Activated CD8-positive, alpha-beta memory T cell treated with anti-CD3 and anti-CD28 coated beads, Interleukin-2, amount 50 U/mL, for 24 hours (primary cell): ENCODE data around the gene GLP1R.
A peak's percentile ranks its signal among the peaks of the same experiment; 100 is the strongest.

Source experiments
- DNase-seq: peaks from one replicate; pipeline ENCODE4 v3.0.0-alpha.2; 2020; ENCODE audit errors: extremely low read depth

The GLP1R gene

DNA sequence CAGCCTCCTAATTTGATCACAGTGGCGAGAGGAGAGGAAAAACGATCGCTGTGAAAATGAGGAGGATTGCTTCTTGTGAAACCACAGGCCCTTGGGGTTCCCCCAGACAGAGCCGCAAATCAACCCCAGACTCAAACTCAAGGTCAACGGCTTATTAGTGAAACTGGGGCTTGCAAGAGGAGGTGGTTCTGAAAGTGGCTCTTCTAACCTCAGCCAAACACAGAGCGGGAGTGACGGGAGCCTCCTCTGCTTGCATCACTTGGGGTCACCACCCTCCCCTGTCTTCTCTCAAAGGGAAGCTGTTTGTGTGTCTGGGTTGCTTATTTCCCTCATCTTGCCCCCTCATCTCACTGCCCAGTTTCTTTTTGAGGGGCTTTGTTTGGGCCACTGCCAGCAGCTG is 37.7 kb downstream of the GLP1R start:
- DNase-seq: no peak

DNA sequence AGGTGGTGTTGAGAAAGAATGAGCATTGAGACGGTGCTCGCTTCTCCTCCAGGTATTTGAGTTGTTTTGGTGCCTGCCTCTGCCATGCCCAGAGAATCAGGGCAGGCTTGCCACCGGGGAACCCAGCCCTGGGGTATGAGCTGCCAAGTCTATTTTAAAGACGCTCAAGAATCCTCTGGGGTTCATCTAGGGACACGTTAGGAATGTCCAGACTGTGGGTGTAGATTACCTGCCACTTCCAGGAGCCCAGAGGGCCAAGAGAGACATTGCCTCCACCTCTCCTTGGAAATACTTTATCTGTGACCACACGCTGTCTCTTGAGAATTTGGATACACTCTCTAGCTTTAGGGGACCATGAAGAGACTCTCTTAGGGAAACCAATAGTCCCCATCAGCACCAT is 38.1 kb downstream of the GLP1R start:
- no peak for DNase-seq

DNA sequence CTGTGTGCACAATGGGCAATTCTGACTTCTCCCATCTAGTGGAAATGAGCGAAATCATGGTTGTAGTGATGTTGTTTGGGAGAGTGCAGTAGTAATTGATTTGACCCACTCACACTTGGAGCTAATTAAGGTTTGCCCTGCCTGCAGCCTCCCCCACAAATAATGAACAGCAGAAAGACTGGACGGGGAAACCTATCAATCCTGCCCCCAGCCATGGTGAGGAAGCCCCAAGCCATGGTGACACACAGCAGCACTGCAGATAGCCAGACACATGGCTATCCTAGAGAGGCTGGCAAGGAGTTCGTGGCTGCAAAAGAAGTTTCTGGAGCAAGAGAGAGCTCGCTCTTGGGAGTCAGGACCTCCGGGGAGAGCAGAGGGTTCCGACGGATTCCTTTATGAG is 38.6 kb downstream of the GLP1R start:
- no peak for DNase-seq

DNA sequence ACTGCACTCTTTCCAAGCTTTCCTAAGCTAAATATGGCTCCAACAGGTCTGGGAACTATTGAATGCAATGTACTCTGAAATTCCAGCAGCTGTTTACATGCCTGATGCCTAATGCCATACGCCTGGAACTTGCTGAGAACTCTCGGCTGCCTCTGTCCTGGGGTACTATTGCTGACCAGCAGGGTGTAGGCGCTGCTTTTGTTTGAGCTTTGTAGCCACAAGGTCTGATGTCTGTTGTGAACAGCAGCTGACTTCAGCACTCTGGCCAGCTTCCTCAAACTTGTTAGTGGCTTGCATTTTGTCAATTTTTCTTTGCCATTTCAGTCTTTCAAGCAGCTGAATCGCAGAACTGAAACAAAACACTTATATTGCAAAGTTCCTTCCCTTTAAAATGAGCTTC is 39.8 kb downstream of the GLP1R start:
- DNase-seq: no peak

DNA sequence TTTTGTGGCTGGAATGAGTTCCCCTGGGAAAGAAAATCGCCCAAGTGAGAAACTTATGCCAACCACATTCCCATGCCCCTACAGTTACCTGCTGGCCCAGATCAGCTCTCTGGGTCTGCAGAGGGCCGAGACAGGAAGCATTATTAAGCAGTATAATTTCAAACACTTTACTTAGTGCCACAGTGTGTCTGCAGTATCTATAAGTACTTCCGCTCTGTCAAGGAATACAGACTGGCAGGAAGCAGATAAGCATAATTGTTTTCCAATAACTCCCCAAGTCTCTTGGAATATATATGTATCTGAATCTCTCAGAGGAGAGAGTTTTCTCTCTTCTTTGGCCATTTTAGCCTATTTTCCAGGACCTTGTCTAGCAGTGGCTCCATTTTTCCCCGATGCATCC is 41.5 kb downstream of the GLP1R start:
- DNase-seq: no peak

DNA sequence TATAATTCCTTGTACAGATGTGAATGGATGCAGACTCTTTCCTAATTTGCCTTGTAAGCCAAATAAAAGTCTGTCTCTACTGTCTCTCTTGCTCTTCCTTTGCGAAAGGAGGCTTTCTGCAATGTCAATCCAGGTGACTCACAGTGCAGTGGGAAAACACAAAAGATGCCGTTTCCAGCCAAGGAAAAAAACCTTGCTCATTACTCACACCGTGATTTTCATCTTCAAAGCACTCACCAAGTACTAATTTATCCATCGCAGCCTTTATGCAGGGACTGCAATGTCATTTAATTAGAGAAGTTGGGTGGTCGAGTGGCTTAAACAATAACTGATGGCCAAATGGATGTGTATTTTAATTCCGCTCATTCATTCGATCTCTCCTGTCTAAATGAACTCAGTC is 42.6 kb downstream of the GLP1R start:
- DNase-seq: no peak

DNA sequence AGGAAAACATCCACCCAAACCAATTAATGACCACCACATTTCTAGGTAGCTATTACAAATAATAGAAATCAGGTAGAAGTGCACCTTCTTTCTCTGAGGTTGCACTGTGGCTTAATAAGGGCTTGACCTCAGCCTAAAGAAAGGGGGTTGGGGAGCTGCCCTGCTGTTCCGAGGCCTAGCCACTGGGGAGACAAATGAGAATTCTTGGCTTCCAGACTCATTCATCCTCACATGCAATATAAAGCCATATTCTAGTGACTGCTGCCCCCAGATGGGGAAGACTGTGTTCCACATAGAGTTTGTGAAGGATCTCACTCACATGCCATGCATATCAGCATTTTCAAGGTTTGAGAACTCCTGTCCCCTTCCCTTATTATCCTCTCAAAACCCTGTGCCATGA is 43.5 kb downstream of the GLP1R start:
- DNase-seq: no peak

DNA sequence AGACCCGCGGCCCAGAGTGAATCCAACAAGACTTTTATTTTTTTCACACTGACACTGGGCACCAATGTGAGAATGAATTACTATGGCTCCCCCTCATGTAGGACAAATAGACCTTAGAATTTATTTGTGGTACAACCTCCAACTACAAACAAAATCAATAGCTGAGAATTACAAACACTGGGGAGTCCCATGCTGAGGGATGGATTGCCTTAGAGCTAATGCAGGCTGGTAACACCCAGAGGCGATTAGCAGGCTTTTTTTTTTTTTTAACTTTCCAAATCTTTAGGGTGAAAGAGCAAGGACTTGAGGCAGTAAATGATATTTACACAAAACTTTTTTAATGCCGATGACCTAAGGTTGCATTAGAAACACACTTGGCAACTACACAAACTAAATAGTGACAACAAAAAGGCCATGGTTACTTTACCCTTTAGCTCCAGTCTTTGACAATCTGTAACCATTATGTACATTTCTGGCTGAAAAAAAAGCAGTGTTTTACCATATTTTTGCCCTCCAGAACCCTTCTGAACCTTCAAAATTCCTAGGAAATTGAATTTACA is 44.6 kb downstream of the GLP1R start:
- no peak for DNase-seq

DNA sequence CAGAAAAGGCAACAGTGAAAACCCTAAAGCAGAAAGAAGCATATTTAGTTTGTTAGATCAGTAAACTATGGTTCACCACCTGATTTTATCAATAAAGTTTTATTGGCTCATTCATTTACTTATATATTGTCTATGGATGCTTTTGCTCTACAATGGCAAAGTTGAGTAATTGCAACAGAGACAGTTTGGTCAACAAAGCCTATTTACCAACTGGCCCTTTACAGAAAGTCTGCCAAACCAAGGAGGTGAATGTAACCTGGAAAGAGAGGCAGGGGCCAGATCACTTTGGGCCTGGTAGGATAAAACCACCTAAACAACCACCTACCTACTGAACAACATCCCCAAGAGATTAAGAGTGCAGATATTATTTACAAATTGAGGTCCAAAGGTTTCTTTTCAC is 47.0 kb downstream of the GLP1R start:
- no peak for DNase-seq

DNA sequence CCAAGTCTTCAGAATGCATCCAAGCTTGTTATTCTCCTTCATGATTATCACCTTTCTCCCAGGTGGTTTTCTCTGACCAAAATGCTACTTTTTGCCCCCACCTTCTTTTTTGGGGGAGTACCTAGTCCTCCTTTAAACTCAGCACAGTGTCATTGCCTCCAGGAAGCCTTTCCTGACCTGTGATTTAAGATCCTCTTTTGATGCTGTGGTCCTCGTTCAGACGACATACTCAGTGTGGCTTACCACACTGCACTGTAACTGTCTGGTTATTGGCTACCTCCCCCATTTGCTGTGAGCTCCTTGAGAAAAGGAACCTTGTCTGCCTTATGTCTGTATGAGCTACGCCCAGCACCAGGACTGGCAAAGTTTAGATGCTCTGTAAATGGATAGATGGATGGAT is 51.8 kb downstream of the GLP1R start:
- DNase-seq: no peak

DNA sequence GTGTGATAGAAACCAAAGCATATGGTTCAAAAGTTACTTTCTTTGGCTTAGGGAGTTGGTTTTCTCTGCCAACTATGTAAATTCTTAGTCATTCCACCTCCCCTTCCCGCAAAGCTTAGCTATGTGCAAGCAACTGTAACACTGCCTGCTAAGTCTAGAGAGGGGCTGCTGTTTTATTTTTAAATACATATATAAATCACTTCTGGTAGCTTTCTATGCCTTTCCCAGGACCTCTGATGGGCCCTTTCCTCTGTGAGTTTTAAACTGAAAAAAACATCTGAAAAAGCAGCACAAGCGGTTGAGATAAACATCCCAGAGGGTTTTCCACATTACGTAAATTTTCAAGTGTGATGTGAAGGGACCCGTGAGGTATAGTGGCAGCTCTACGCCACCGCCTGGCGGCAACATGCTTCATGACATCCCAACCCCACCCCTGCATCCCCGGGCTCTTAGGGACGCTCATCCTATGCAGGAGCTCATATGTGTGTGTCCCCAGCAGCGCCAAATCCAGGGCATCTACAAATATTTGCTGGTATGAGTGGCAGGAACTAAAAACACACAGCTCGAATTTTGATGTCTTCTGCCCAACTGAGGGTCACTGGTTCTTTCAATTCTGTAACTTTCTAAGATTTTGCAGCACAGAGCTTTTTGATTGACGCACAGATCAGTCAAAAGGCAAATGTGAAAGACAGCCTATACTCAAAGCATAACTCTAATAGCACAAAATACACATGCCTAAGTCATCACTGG is 53.7 kb downstream of the GLP1R start:
- no peak for DNase-seq

DNA sequence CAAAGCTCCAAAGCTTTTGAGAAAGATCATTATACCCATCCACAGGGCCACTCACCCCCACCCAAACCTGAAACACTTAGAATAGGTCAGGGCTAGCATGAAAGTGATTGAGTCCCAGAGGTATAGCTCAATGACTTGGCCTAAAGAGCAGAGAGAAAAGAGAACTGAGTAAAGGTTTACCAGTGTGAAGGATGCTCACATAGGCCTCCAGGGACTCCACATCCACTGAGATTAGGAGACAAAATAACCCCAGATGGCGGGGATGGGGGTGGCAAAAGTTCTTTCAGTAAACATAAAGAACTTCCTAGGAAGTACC is 54.2 kb downstream of the GLP1R start:
- no peak for DNase-seq

DNA sequence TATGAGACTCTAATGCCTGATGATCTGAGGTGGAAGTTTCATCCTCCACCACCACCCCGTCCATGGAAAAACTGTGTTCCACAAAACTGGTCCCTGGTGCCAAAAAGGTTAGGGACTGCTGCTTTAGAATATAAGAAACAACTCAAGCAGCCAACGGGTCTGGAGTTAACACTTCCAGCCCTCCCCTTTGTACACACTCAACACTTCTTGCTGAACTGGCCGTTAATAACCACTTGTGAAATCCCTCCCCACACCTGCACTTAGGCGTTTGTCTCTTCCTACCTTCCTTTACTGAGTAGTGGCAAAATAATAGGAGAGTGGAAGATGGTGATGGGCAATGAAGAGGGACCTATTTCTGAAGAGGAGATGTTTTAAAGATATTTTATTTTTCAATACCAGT is 55.9 kb downstream of the GLP1R start:
- no peak for DNase-seq

DNA sequence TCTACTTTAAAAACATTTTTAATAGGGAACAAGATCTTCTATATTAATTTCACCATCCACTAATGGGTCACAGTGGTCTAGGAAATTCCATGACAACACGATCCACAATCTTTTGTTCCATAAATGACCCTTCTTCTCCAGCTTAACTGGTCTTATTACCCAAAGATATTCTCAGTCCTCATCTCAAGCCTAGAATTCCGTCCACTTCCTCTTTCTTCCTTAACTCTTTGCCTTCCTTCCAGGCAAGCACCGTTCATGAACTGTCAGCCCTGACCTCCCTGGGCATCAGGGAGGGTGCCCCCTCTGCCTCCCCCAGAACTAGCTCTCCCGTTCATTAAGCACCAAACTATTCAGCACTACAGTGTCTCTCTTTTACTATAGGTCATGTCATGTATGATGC is 58.5 kb downstream of the GLP1R start:
- no peak for DNase-seq

DNA sequence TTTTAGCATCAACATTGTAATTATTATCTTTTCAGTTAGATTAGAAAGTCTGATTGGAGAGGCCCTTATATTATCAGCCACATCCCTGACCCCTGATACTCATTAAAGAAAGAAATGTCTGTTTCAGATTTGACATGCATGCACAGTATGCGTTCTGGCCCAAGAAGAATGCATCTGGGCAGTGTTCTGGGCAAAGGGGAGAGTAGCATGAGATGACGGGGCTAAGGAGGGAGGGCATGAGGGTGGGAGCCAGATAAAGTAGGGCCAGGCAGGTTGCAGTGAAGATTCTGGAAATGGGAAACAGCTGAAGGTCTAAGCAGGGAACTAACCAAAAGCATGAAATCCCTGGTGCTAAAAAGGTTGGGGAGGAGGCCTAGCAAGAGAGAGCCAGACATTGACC is 59.1 kb downstream of the GLP1R start:
- no peak for DNase-seq

DNA sequence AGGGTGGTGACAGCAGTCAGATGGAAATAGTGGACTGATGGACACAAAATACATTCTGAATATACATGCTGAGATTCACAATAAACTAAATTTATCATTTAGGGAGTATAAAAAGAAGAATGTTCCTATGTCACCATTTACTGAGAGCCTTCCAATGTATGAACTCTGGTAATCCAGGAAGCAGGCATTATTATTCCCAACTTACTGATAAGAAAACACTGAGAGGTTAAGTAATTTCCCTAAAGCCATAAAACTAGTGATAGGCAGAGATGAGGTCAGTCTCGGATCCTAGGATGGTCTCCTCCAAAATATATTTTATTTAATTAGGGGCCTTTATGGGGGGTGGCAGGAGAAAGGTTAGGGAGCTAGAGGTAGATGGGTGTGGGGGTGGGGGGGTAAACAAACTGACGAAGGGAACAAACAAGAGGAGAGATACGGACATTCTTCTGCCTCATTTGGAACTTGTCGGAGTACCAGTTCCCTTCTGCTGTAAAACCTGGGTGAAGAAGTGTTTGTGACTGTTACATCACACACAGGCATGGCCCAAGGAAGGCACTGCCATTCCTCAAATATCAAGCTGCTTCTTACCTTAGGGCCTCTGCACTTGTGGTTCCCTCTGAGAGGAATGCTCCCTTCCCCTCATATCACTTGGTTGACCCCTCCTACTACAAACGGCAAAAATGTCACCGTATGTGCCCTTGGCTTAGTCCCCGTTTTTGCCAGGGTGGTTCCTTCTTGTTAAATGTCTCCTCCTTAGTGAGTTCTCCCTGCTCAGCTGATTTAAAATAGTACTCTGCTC is 59.7 kb downstream of the GLP1R start:
- DNase-seq: no peak

DNA sequence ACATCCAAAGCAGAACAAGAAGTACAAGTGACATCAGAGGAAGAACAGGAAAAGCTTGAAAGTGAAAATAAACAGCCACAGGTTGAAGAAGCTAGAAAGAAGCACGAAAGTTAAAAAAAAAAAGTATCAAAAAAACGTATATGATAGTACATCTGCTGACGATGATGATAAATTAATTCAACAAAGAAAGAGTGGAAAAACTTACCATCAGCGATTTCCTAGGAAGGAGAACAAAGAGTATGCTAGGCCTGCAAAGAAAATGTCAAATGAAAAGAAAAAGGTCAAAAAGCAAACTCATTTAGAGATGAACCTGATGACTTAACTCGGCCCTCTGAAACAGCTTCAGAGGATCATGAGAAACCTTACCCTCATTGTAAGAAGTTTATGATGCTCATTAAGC is 62.7 kb downstream of the GLP1R start:
- DNase-seq: no peak

DNA sequence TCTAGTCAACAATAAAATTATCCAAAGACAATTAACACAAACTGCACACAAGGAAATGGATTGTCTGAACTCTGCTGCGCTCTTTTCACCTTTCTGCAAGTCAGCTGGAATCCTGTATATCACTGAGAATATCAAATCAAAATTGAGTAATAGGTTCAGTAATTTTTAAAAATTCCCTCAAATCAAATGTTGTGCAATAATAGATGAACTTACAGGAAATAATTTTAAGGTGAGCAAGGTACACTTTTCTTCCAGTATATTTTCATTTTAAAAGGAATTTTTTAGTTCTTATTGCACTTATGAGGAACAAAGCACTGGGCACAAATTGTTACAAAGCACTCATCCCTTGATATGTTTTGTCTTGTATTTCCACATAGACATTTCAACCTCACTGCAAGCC is 65.2 kb downstream of the GLP1R start:
- DNase-seq: no peak

DNA sequence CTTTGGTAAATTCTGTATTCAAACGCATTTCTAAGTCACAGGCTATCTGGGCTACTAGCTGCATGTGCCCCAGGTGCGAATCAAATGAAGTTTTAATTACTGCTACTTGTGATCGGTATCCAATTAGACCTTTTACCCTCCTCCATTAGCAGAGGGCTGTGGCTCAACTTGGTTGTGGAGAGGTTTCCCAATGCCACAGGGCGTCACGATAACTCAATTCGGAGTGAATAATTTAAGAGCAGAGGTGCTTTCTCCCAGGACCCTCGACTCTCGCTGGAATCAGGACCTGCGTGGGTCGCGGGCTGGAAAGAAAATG is 65.8 kb downstream of the GLP1R start:
- DNase-seq: no peak

DNA sequence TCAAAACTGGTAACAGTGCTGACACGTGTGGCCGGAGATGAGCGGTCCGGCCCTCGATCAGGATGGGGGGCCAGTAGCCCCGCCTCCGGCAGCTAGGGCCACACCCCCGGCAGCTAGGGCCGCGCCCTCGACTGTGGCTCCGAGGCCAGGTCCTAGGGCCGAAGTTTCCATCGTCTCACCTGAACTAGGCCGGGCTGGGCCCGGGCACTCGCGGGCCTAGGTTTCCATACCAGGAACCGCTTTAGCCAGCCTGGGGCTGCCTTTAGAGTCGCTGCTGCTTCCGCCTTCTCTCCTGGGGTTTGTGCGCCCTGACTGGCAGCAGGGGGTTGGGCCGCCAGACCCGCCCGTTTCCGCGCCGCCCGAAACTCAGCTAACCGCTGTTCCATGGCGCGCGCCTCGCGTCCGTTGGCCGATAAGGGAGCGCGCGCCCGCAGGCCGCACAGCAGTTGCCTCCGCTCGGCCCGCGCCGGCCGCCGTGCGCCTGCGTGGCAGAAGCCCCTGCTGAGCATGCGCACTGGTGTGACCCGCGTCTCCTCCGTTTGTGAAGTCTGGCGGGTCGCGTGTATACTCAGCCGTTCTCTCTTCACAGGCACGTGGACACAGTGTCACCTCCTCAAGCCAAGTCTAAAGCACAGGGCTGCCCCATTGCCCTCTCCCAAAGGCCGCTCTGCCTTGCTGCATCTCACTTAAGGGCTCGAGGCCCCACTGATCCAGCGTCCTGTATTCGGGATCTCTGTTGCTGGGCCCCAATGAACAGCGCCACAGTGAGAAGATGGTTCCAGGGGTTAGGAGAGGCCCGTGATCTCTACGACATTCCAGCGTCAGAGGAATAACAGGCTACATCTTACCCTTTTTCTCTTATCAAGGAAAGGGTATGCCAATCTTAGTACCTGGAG is 66.4 kb downstream of the GLP1R start, which contains the start of gene SAYSD1:
Gene SAYSD1 (minus strand): TSS at position 483 of the 896 bp plus-strand sequence. CDS start 97 bp downstream, at position 386.
- peak; percentile 84 for DNase-seq

DNA sequence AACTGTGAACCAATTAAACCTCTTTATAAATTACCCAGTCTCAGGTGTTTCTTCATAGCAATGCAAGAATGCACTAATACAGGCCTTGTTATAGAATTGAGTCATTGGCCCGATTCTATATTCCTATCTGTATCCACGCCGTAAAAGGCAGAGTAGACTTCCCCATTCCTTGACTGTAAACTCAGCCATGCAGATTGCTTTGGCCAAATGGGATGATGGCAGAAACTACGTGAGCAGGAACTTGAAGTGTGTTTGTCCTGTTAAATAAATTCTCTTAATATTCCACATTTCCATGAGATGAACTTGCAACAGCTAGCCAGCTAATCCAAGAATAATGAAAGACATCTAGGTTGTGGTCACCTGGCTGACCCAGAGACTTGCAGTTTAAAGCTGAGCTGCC is 70.3 kb downstream of the GLP1R start:
- no peak for DNase-seq

DNA sequence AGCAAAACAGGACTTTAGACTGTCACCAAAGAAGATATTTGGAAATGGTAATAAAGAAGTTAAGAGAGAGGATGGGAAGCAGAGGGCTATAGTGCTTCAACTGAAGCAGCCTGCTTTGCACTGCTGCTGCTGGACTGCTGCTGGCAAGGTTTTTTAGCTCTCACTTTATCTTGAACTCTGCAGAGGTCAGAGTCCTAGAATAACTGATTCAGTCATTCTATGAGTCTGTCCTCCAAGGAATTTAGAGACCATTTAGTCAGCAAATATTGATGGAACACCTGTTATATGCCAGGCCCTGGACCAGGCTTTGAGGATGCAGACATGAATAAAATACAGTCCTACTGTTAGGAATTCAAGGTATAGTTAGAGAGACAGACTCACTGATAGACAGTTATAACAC is 75.5 kb downstream of the GLP1R start:
- DNase-seq: no peak
